A549 (cell line): ENCODE results near the gene UTF1. TPM values are rescaled to one million over a fixed set of nuclear protein-coding genes. Genes with fewer than 3 reads are reported as not detected.

Experiments
- ATAC-seq, 2 experiments: fragments of 200-7000 bp in 1 of 2; fragments of >200 bp in 1 of 2; cut with Nextera tagmentation in 1 of 2; cut with Tn5 transposase in 1 of 2; 3 replicates each; pipeline versions ENCODE4 v1.8.0 to v1.9.1; 2018 to 2020; ENCODE audit warnings: mild to moderate bottlenecking in 1 of 2, moderate library complexity in 1 of 2
- CTCF ChIA-PET: fragments of 300-600 bp; sonication (Branson Sonifier 250); formaldehyde crosslinking; extraction: SDS; loops from one replicate; lab custom pipeline; 2021; ENCODE audit warnings: antibody characterized with exemption, inconsistent platforms; lab: Yijun Ruan, JAX
- POLR2A ChIA-PET: fragments of 350-600 bp; formaldehyde crosslinking; extraction: SDS; loops from one replicate; lab custom pipeline; 2021; ENCODE audit warnings: antibody characterized with exemption, inconsistent platforms; lab: Yijun Ruan, JAX
- DNase-seq, 2 experiments: peaks; one replicate each; pipeline versions ENCODE4 v3.0.0 to v3.0.0-alpha.2; 2011 to 2016; ENCODE audit warnings: low read depth in 1 of 2, low spot score in 1 of 2
- FAIRE-seq: peaks from 2 replicates; lab custom pipeline; 2011; peaks lifted over from hg19 to GRCh38; lab: Jason Lieb, UNC
- H3K27ac ChIP-seq, 2 experiments: fragments of >200 bp; sonication (Bioruptor Twin); formaldehyde crosslinking; 3 replicates each; pipeline ENCODE4 v1.5.1; 2016 to 2017
- H3K4me1 ChIP-seq: fragments of >200 bp; sonication (Bioruptor Twin); formaldehyde crosslinking; 3 replicates; pipeline ENCODE4 v1.6.1; 2016
- H3K4me2 ChIP-seq: fragments of >200 bp; sonication (Bioruptor Twin); formaldehyde crosslinking; 3 replicates; pipeline ENCODE4 v1.6.1; 2016
- H3K4me3 ChIP-seq: fragments of >200 bp; sonication (Bioruptor Twin); formaldehyde crosslinking; 3 replicates; pipeline ENCODE4 v1.5.1; 2016
- H3K9me3 ChIP-seq: fragments of >200 bp; sonication (Bioruptor Twin); formaldehyde crosslinking; 3 replicates; pipeline ENCODE4 v1.6.1; 2016
- BHLHE40 ChIP-seq: IDR thresholded peaks from 2 replicates; pipeline ENCODE4 v1.6.1; 2012; ENCODE audit warnings: low read depth, low read length, inconsistent platforms
- CBX2 ChIP-seq: fragments of 200-600 bp; sonication (generic); IDR thresholded peaks from 2 replicates; pipeline ENCODE4 v1.6.1; 2016; ENCODE audit warnings: low read depth, mild to moderate bottlenecking, borderline replicate concordance
- CBX8 ChIP-seq: fragments of 200-600 bp; sonication (generic); IDR thresholded peaks from 2 replicates; pipeline ENCODE4 v1.6.1; 2016
- EP300 ChIP-seq, 2 experiments: fragments of >200 bp; sonication (Bioruptor Twin); formaldehyde crosslinking; IDR thresholded peaks; 2 replicates in 1 of 2; 3 replicates in 1 of 2; pipeline ENCODE4 v1.6.1; 2016 to 2017
- ESRRA ChIP-seq: fragments of 150-350 bp; IDR thresholded peaks from 2 replicates; pipeline ENCODE4 v1.6.1; 2014; ENCODE audit warnings: mild to moderate bottlenecking, low read length, borderline replicate concordance
- FOXS1 ChIP-seq: fragments of 250-450 bp; sonication (Bioruptor Pico); IDR thresholded peaks from 2 replicates; pipeline ENCODE4 v1.5.0; 2020; ENCODE audit warnings: mild to moderate bottlenecking, moderate library complexity
- GATA3 ChIP-seq: IDR thresholded peaks from 2 replicates; pipeline ENCODE4 v1.6.1; 2012; ENCODE audit warnings: borderline replicate concordance
- HOXA7 ChIP-seq: fragments of 250-450 bp; sonication (Bioruptor Pico); IDR thresholded peaks from 2 replicates; pipeline ENCODE4 v1.5.0; 2020; ENCODE audit warnings: mild to moderate bottlenecking, moderate library complexity
- HOXB13 ChIP-seq: fragments of 250-450 bp; sonication (Bioruptor Pico); IDR thresholded peaks from 2 replicates; pipeline ENCODE4 v1.5.0; 2020; ENCODE audit warnings: low read depth, mild to moderate bottlenecking, moderate library complexity
- JUN ChIP-seq, 2 experiments: fragments of >200 bp; sonication (Bioruptor Twin); formaldehyde crosslinking; IDR thresholded peaks; 2 replicates in 1 of 2; 3 replicates in 1 of 2; pipeline ENCODE4 v1.6.1; 2016 to 2017
- KDM5A ChIP-seq: fragments of 200-600 bp; sonication (generic); IDR thresholded peaks from 2 replicates; pipeline ENCODE4 v1.6.1; 2016; ENCODE audit warnings: antibody characterized with exemption, mild to moderate bottlenecking
- MYC ChIP-seq: IDR thresholded peaks from 2 replicates; pipeline ENCODE4 v1.6.1; 2012; ENCODE audit warnings: mild to moderate bottlenecking, inconsistent platforms, low read length, improper control_type of control experiment, borderline replicate concordance
- NFE2L2 ChIP-seq: fragments of 150-350 bp; conservative IDR thresholded peaks from 2 replicates; pipeline ENCODE4 v1.6.1; 2014; ENCODE audit warnings: low read length
- NR3C1 ChIP-seq: fragments of >200 bp; sonication (Bioruptor Twin); formaldehyde crosslinking; IDR thresholded peaks from 3 replicates; pipeline ENCODE4 v1.6.1; 2017
- RFX5 ChIP-seq: fragments of 450-650 bp; IDR thresholded peaks from 2 replicates; pipeline ENCODE4 v1.7.1; 2014; ENCODE audit warnings: antibody characterized with exemption, mild to moderate bottlenecking, moderate library complexity
- SREBF2 ChIP-seq: fragments of 450-650 bp; IDR thresholded peaks from 2 replicates; pipeline ENCODE4 v1.6.1; 2014; ENCODE audit warnings: mild to moderate bottlenecking, moderate library complexity
- TP53 ChIP-seq: fragments of 250-450 bp; sonication (Bioruptor Pico); IDR thresholded peaks from 2 replicates; pipeline ENCODE4 v1.5.0; 2021; ENCODE audit warnings: mild to moderate bottlenecking, moderate library complexity
- ZFP36 ChIP-seq: fragments of 450-650 bp; IDR thresholded peaks from 2 replicates; pipeline ENCODE4 v1.6.1; 2014; ENCODE audit warnings: borderline replicate concordance; ENCODE audit not compliant: partially characterized antibody
- ZNF302 ChIP-seq: fragments of 250-450 bp; sonication (Bioruptor Pico); IDR thresholded peaks from 2 replicates; pipeline ENCODE4 v1.9.0; 2021; ENCODE audit warnings: inconsistent platforms, mild to moderate bottlenecking, moderate library complexity
- WGBS: methylation state at CpG from one replicate; pipeline ENCODE4 v1.1.6; 2017; ENCODE audit errors: missing lambda C conversion rate; 5-methylcytosine and 5-hydroxymethylcytosine counted together
- polyA plus RNA-seq, 4 experiments: library from polyadenylated mRNA; depleted of rRNA in 3 of 4; stranded (reverse); fragments of >200 nt; fragmentation: RNase III in 1 of 4; extraction: RNeasy Plus Mini Kit Qiagen cat#74134 plus additional on column Dnase treatment in 1 of 4; gene quantifications; 2 replicates in 3 of 4; 3 replicates in 1 of 4; pipeline ENCODE4 v1.2.3, GENCODE V29; 2011 to 2017
- TF ChIP-seq, protein P1 (sequence below): fragments of 250-450 bp; sonication (Bioruptor Pico); IDR thresholded peaks from 2 replicates; pipeline ENCODE4 v1.5.0; 2021; ENCODE audit warnings: mild to moderate bottlenecking, moderate library complexity, borderline replicate concordance
- TF ChIP-seq, protein P2 (sequence below): fragments of 200-600 bp; sonication (generic); IDR thresholded peaks from 2 replicates; pipeline ENCODE4 v1.6.1; 2016; ENCODE audit warnings: antibody characterized with exemption, mild to moderate bottlenecking, moderate library complexity
- TF ChIP-seq, protein P3 (sequence below): fragments of 450-650 bp; IDR thresholded peaks from 2 replicates; pipeline ENCODE4 v1.6.1; 2014; ENCODE audit warnings: antibody characterized with exemption
- TF ChIP-seq, protein P4 (sequence below): fragments of 150-350 bp; IDR thresholded peaks from 2 replicates; pipeline ENCODE4 v1.6.1; 2014; ENCODE audit warnings: low read depth, mild to moderate bottlenecking, low read length

UTF1 gene
- polyA plus RNA-seq, 2 of the 4 experiments (the other 2 are of a cell fraction) = not detected

DNA sequence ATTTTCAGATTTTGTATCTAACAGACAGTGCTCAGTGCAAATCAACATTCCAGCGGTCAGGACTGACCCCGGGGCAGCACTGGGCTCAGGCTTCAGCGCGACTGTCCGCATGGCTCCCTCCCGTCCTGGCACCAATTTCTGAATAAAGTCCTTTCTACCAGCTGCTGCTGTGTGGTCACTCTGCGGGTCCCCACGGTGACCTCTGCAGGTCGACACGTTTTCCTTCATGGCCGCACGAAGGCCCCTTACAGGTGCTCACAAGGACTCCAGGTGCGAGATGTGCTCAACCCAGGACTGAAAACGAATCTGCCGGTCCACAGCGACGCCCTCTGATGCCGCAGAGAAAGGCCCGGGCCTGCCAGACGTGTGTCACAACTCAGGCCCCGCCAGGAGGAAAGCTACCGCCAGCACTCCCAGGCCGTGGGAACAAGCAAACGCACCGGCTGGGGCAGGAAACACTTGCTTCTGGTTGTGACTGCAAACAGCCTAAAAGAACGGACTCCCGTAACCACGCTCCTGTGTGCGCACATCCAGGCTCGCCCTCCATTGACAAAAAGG is 3.7 kb upstream of the UTF1 start:
- TF ChIP-seq, protein P1, sequence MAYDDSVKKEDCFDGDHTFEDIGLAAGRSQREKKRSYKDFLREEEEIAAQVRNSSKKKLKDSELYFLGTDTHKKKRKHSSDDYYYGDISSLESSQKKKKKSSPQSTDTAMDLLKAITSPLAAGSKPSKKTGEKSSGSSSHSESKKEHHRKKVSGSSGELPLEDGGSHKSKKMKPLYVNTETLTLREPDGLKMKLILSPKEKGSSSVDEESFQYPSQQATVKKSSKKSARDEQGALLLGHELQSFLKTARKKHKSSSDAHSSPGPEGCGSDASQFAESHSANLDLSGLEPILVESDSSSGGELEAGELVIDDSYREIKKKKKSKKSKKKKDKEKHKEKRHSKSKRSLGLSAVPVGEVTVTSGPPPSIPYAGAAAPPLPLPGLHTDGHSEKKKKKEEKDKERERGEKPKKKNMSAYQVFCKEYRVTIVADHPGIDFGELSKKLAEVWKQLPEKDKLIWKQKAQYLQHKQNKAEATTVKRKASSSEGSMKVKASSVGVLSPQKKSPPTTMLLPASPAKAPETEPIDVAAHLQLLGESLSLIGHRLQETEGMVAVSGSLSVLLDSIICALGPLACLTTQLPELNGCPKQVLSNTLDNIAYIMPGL (CRISPR knock-in tag) = no peak
- TF ChIP-seq CBX8 (no peak), HOXA7 (CRISPR knock-in tag) (no peak), NFE2L2 (no peak), CBX2 (no peak), EP300 (IDR thresholded peaks at IDR 0.05) (no peak), MYC (no peak), GATA3 (no peak), SREBF2 (no peak), ZNF302 (CRISPR knock-in tag) (no peak), ESRRA (no peak), NR3C1 (no peak), TP53 (CRISPR knock-in tag) (no peak), HOXB13 (CRISPR knock-in tag) (no peak), ZFP36 (no peak), JUN (IDR thresholded peaks at IDR 0.05) (no peak)
- TF ChIP-seq, protein P2, sequence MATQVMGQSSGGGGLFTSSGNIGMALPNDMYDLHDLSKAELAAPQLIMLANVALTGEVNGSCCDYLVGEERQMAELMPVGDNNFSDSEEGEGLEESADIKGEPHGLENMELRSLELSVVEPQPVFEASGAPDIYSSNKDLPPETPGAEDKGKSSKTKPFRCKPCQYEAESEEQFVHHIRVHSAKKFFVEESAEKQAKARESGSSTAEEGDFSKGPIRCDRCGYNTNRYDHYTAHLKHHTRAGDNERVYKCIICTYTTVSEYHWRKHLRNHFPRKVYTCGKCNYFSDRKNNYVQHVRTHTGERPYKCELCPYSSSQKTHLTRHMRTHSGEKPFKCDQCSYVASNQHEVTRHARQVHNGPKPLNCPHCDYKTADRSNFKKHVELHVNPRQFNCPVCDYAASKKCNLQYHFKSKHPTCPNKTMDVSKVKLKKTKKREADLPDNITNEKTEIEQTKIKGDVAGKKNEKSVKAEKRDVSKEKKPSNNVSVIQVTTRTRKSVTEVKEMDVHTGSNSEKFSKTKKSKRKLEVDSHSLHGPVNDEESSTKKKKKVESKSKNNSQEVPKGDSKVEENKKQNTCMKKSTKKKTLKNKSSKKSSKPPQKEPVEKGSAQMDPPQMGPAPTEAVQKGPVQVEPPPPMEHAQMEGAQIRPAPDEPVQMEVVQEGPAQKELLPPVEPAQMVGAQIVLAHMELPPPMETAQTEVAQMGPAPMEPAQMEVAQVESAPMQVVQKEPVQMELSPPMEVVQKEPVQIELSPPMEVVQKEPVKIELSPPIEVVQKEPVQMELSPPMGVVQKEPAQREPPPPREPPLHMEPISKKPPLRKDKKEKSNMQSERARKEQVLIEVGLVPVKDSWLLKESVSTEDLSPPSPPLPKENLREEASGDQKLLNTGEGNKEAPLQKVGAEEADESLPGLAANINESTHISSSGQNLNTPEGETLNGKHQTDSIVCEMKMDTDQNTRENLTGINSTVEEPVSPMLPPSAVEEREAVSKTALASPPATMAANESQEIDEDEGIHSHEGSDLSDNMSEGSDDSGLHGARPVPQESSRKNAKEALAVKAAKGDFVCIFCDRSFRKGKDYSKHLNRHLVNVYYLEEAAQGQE = no peak
- TF ChIP-seq, protein P3, sequence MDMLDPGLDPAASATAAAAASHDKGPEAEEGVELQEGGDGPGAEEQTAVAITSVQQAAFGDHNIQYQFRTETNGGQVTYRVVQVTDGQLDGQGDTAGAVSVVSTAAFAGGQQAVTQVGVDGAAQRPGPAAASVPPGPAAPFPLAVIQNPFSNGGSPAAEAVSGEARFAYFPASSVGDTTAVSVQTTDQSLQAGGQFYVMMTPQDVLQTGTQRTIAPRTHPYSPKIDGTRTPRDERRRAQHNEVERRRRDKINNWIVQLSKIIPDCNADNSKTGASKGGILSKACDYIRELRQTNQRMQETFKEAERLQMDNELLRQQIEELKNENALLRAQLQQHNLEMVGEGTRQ = no peak
- no peak overlapping the region for H3K27ac ChIP-seq
- 92% methylated on average over 18 of the region's 30 CpGs for WGBS
- ATAC-seq (no peak), DNase-seq (no peak), FAIRE-seq (no peak)
- POLR2A ChIA-PET = no interaction called here
- CTCF ChIA-PET = interaction anchor here (0.9 to 3.2 kb wide), 4 partner anchors 31 to 86 kb away, joined by 3 to 9 read pairs (median 3); no protein-coding TSS in a partner anchor
- H3K4me3 ChIP-seq = no peak overlapping the region
- no peak overlapping the region for H3K4me2 ChIP-seq
- no peaks in the 10 kb centered on the region; the same call in 2 of the 3 replicates for H3K4me1 ChIP-seq
- no peaks in the 10 kb centered on the region for H3K9me3 ChIP-seq

DNA sequence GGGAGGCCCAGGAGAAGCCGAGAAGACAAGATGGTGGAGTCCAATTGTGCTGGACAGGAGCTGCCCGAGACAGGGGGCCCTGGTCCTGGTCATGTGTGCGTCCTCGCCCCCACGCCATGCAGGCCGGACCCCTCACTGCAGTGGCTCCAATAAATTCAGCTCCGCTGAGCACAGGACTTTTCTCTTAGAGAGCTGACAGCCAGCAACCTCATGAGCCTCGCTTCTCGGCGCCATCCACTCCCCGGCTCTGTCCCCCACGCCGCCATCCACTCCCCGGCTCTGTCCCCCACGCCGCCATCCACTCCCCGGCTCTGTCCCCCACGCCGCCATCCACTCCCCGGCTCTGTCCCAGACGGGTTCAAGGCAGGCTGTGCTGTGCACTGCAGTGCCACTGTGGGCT is 2.8 kb upstream of the UTF1 start:
- CTCF ChIA-PET = interaction anchor here (0.9 to 3.2 kb wide), 4 partner anchors 30 to 87 kb away, joined by 3 to 9 read pairs (median 3); no protein-coding TSS in a partner anchor
- DNase-seq = no peak
- Histone ChIP-seq H3K9me3 (no peaks in the 10 kb centered on the region), H3K27ac (no peak overlapping the region), H3K4me1 (no peaks in the 10 kb centered on the region; the same call in 2 of the 3 replicates), H3K4me2 (no peak overlapping the region), H3K4me3 (no peak overlapping the region)
- TF ChIP-seq ESRRA = no peak
- no peak for TF ChIP-seq BHLHE40
- no peak for TF ChIP-seq FOXS1 (CRISPR knock-in tag)
- no peak for TF ChIP-seq KDM5A
- no peak for TF ChIP-seq HOXA7 (CRISPR knock-in tag)
- no peak for TF ChIP-seq HOXB13 (CRISPR knock-in tag)
- TF ChIP-seq, protein P4, sequence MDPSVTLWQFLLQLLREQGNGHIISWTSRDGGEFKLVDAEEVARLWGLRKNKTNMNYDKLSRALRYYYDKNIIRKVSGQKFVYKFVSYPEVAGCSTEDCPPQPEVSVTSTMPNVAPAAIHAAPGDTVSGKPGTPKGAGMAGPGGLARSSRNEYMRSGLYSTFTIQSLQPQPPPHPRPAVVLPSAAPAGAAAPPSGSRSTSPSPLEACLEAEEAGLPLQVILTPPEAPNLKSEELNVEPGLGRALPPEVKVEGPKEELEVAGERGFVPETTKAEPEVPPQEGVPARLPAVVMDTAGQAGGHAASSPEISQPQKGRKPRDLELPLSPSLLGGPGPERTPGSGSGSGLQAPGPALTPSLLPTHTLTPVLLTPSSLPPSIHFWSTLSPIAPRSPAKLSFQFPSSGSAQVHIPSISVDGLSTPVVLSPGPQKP = no peak
- TF ChIP-seq EP300 (IDR thresholded peaks at IDR 0.05) = no peak
- TF ChIP-seq RFX5 = no peak
- WGBS = 70% methylated on average over 20 of the region's 21 CpGs
- ATAC-seq = no peak
- POLR2A ChIA-PET = no interaction called here
- FAIRE-seq = no peak
